HG03135 (cell line): ENCODE data around the gene ZSCAN12.
A peak's percentile ranks its signal among the peaks of the same experiment; 100 is the strongest.

Experiments used
- ATAC-seq: cut with Tn5 transposase; IDR thresholded peaks from one replicate; pipeline ENCODE4 v1.9.1; 2021; ENCODE audit warnings: mild to moderate bottlenecking, moderate library complexity; ENCODE audit not compliant: unreplicated experiment

The ZSCAN12 gene

GRCh38 chr6:28354688-28355554, 44.6 kb downstream of the ZSCAN12 start:
- no peak for ATAC-seq

GRCh38 chr6:28353981-28354676, 45.4 kb downstream of the ZSCAN12 start:
- ATAC-seq = no peak

GRCh38 chr6:28353356-28353755, 46.2 kb downstream of the ZSCAN12 start:
- ATAC-seq = no peak

- ATAC-seq = no peak
Measured at GRCh38 chr6:28351493-28351925, 48.0 kb downstream of the ZSCAN12 start.

GRCh38 chr6:28351087-28351486, 48.5 kb downstream of the ZSCAN12 start:
- ATAC-seq = no peak

GRCh38 chr6:28349892-28350737, 49.4 kb downstream of the ZSCAN12 start, which contains the start of gene ZKSCAN3:
Gene ZKSCAN3, plus strand, starts transcription at chr6:28349947. Its CDS starts 9,640 bp downstream, at chr6:28359587.
- ATAC-seq = peak; percentile 92

- no peak for ATAC-seq
Measured at GRCh38 chr6:28349344-28349891, 50.1 kb downstream of the ZSCAN12 start.

GRCh38 chr6:28347119-28347518, 52.4 kb downstream of the ZSCAN12 start:
- no peak for ATAC-seq

GRCh38 chr6:28345201-28345600, 54.3 kb downstream of the ZSCAN12 start:
- ATAC-seq = no peak

GRCh38 chr6:28343898-28344677, 55.5 kb downstream of the ZSCAN12 start:
- ATAC-seq = no peak

GRCh38 chr6:28340310-28341095, 59.0 kb downstream of the ZSCAN12 start:
- ATAC-seq = no peak

- ATAC-seq = no peak
Measured at GRCh38 chr6:28337121-28337520, 62.4 kb downstream of the ZSCAN12 start.

GRCh38 chr6:28336284-28337120, 63.0 kb downstream of the ZSCAN12 start:
- ATAC-seq = no peak

- ATAC-seq = peak; percentile 81
Measured at GRCh38 chr6:28335564-28336283, 63.8 kb downstream of the ZSCAN12 start, which contains the start of gene ZSCAN31. Gene ZSCAN31, minus strand, starts transcription at chr6:28336148. Its CDS starts 6,465 bp downstream, at chr6:28329683.

GRCh38 chr6:28335040-28335563, 64.4 kb downstream of the ZSCAN12 start:
- no peak for ATAC-seq

- ATAC-seq = no peak
Measured at GRCh38 chr6:28334286-28335039, 65.1 kb downstream of the ZSCAN12 start.
